HG03097 (cell line): ENCODE data around the gene CHD9.
"Not testable (repeated sequence)": the region's sequence is repeated elsewhere in the genome, so short reads cannot be mapped to it uniquely, and the experiment has no call there.

Source experiments
- ATAC-seq: cut with Tn5 transposase; IDR thresholded peaks from one replicate; pipeline ENCODE4 v1.9.1; 2021; ENCODE audit not compliant: unreplicated experiment, low FRiP score

CHD9 gene

GRCh38 chr16:53176434-53176833 lies 121.6 kb downstream of the CHD9 start:
- no peak for ATAC-seq

DNA sequence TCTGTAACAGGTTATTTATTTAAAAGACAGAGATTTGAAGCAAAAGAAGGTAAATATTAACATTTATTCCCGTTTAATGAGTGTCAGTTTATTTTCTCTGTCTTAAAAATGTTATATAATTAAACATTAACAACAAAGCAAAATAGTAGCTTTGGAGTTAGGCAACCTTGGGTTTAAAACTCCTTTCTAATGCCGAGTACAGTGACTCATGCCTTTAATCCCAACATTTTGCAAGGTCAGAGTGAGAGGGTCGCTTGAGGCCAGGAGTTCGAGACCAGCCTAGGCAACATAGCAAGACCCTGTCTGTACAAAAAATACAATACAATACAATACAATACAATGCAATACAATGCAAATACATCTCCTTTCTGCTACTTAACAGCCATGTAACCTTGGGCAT lies 128.7 kb downstream of the CHD9 start:
- ATAC-seq, result no peak

- ATAC-seq, result not testable (repeated sequence)
Observed at GRCh38 chr16:53185741-53186140, 130.9 kb downstream of the CHD9 start.

- ATAC-seq, result no peak
Observed at GRCh38 chr16:53187775-53188174, 133.0 kb downstream of the CHD9 start.

GRCh38 chr16:53191413-53191812 lies 136.6 kb downstream of the CHD9 start:
- ATAC-seq, result no peak

- no peak for ATAC-seq
Observed at GRCh38 chr16:53198933-53199332, 144.1 kb downstream of the CHD9 start.

DNA sequence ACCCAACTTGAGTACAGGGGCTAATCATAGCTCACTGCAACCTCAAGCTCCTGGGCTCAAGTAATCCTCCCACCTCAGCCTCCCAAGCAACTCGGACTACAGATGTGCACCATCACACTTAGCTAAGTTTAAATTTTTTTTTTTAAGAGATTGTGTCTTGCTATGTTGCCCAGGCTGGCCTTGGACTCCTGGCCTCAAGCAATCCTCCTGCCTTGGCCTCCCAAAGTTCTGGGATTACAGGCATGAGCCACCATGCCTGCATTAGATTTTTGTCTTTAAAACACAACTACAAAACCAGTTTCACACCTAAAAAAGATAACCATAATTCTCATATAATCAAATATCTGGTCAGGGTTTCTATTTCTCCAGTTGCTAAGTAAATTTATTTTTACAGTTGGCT lies 147.1 kb downstream of the CHD9 start:
- no peak for ATAC-seq

GRCh38 chr16:53202398-53202797 lies 147.6 kb downstream of the CHD9 start:
- ATAC-seq, result no peak

DNA sequence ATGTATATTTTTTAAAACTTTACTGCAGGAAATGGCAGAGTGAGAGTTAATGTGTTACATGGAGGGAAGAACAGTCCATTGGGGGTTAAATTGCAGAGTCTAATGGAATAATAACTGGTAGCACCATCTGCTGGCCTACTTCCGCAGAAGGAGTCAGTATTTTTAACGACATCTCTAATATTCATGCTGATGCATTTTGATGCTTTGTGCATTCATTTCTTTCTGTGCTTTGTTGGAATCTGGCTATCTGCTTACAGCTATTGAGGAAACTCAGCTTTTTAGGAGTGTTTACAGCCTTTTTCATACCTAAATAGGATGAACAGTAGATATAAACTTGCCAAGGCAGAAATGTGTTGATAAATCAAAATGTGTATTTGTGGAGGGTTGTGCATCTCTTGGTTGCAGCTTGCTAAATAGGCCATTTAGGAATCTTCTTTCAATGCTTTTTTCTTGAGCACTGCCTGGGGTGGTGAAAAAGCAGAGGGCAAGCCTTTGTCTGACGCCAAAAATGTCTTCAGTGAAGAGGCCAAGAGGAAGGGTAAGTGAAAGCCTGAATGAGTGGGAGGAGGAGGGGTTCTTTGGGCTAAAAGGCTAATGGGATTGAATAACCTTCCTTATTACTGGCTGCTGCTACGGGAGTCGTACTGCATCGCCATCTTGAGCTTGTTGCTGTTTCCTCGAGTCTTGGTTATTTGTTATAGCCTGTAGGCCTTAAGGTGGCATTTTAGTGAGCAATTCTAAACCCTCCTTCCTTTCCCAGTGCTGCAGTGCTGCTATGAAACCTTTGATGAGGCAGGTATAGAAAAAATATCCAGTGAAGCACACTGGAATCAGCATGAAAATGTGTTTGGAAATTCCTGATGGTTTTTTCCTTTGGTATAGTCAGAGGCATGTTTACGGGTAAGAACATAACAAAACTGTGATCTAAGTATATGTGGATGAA lies 153.3 kb downstream of the CHD9 start:
- ATAC-seq, result peak; percentile 80

- no peak for ATAC-seq
Observed at GRCh38 chr16:53209429-53209828, 154.6 kb downstream of the CHD9 start.

- no peak for ATAC-seq
Observed at GRCh38 chr16:53209877-53210276, 155.1 kb downstream of the CHD9 start.

DNA sequence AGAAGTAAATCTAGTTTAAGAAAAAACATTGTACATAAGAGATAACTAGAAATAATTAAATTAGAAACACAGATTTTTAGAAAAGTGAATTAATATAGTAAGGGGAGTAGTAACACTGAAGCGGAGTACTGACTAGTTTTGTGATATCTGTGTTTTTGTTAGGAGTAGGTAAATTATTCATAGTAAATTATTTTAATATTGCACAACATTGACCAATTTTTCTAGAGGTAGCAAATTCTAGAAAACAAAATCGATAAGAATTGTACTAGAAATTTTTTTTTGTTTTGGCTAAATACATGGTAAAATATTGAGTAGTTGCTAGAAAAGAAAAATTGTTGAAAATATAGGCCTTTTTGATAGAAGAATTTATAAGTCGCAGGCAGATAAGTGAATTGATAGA lies 156.5 kb downstream of the CHD9 start:
- ATAC-seq, result no peak

DNA sequence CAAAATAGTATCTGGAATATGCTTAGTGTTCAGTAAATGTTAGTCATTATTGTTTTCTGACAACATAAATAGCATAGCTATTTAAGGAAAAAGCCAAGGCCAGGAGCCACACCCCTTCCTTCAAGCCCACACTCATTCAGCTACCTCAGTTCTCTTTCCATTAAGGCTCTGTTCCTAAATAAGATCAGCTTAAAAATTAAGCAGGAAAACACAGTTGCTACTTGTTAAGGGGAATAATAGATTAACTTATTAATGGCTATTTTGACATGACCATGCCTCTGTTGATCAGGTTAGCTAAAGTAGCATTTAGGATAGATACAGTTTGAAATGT lies 158.1 kb downstream of the CHD9 start:
- no peak for ATAC-seq

- ATAC-seq, result no peak
Observed at GRCh38 chr16:53213542-53213941, 158.8 kb downstream of the CHD9 start.

DNA sequence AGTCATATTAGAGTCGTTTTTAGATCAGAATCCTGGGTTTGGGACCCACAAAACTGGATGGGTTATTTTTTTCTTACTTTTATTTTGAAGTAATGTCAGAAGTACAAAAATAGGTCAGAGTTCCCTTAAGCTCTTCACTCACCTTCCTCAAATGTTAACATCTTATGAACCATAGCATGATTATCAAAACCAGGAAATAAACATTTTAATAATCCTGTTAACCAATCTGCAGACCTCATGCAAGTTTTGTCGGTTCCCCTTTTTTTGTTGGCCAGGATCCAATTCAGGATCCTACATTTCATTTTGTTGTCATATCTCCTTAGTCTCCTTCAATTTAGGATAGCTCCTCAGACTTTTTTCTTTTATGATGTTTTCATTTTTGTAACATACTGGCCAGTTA lies 162.0 kb downstream of the CHD9 start:
- ATAC-seq, result no peak

GRCh38 chr16:53219371-53219770 lies 164.6 kb downstream of the CHD9 start:
- ATAC-seq, result no peak

- ATAC-seq, result no peak
Observed at GRCh38 chr16:53219795-53220454, 165.1 kb downstream of the CHD9 start.

DNA sequence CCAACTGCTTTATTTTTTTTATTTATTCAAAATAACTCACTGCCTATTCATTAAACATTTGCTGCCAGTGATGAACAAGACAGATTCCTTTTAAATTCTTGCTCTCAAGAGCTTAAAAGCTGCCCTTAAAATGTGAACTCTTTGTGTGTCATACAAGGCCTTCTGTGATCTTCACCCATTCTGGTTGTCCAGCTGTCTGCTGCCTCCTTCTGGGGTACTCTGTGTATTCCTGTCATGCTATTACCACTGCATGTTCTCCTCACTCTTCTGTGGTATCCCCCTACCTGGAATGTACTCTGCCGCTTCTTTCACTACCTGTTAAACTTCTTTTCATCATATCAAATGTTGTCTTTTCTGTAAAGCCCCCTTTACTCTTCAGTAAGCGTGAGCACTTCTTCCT lies 165.8 kb downstream of the CHD9 start:
- no peak for ATAC-seq

DNA sequence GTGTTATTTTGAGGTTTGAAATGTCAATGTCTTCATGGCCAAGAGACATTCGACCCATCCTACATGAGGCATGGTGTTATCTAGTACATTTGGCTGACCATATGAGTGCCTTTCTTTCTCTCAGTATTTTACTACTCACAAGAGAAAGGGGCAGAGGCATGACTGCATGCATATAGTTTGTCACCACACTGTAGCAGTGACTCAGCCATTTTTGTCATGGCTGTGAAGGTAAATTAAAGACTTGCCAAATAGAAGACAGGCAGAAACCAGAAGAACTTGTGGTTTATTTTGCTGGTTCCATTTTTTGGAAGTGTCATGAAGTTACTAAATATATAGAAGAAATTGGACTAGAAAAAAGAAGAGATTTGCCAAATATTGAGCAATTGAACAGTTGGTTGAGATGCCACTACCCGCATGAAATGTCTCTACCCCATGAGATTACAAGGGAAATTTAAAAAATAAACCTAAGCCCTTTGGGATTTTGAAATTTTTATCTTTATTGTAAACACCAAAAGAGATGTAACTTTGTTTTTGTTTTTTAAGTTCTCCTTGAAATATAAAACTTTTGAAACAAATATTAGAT lies 170.3 kb downstream of the CHD9 start:
- no peak for ATAC-seq

DNA sequence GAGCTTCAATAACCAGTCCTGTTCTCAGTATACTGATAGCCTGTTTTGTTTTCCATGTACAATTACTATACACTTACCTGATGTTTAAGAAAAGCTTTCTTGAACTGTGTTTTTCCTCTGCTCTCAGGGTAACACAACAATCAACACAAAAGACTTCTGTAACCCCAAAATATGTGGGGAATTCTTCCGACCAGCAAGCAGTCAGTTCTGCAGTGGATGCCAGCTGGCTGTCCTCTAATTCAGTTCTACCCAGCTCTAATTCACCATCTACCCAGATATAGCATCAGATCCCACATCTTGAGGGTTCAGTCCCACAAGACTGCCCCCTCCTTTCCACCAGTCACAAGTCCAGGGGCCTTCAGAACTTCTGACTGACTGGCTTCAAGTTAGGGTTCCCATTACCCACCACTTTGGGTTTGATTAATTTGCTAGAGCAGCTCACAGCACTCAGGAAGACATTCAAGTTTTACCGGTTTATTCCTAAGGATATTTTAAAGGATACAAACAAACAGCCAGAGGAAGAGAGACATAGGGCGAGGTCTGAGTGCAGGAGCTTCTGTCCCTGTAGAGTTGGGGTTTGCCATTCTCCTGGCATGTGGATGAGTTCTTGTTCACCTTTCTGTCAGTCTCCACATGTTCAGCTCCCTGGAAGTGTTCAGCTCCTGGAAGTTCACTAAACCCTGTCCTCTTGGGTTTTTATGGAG lies 178.2 kb downstream of the CHD9 start:
- ATAC-seq, result no peak

- no peak for ATAC-seq
Observed at GRCh38 chr16:53234836-53235235, 180.0 kb downstream of the CHD9 start.
